Measurements from ENCODE around the gene STX5. TPM values are rescaled to one million over a fixed set of nuclear protein-coding genes. Genes with fewer than 3 reads are reported as not detected.
A peak's percentile ranks its signal among the peaks of the same experiment; 100 is the strongest.

STX5 gene
- total RNA-seq, 2 donors from 2014 or later: 36.9 to 37.3 TPM

DNA sequence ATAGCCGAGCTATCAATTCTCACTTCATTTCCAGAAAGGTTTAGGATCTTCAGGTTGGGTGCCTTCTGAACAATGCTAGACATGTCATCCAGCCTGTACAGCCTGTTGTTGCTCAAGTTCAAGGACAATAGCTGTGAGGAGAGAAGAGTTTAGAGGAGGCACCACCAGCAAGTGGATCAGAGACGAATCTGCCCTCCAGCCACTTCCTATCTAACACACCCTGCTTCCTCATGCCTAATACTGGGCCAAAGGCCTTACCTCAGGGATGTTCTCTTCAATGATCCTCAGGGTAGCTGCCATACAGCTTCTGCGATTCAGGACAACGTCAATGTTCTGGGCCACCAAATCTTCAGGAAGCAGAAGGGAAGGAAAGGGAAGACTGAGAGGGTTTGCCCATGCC lies 30.8 kb downstream of the STX5 start:
- no peak for DNase-seq
- H3K9me3 Mint-ChIP-seq: no peaks in the 10 kb centered on the region
- no peak overlapping the region for H3K4me3 ChIP-seq (ENCODE audit: low read length)
- H3K27ac Mint-ChIP-seq: no peak overlapping the region
- H3K9me3 ChIP-seq (ENCODE audit: control insufficient read depth, low read length): no peaks in the 10 kb centered on the region
- no peaks in the 10 kb centered on the region for H3K27me3 Mint-ChIP-seq (ENCODE audit: insufficient read depth)
- peaks cover 2% of the 10 kb centered on the region for H3K4me1 ChIP-seq (ENCODE audit: control insufficient read depth, insufficient read depth, low read length)
- H3K9ac ChIP-seq (ENCODE audit: extremely low read depth, low read length, poor library complexity, severe bottlenecking): no peak overlapping the region
- peaks cover 57% of the 10 kb centered on the region for H3K36me3 Mint-ChIP-seq (ENCODE audit: low read depth)
- 93 to 100% methylated on average over 3 to 4 of the region's 4 CpGs for WGBS, 2 experiments (ENCODE audit: insufficient coverage in 1 of 2, insufficient read length in 1 of 2)
- no peaks in the 10 kb centered on the region for H3K27me3 ChIP-seq (ENCODE audit: control insufficient read depth, insufficient read depth, low read length, poor library complexity, severe bottlenecking)
- H3K4me1 Mint-ChIP-seq: peaks cover 11% of the 10 kb centered on the region
- H3K27ac ChIP-seq (ENCODE audit: low read depth, low read length): no peak overlapping the region
- H3K36me3 ChIP-seq (ENCODE audit: control insufficient read depth, insufficient read depth, low read length): peaks cover 74% of the 10 kb centered on the region
- TF ChIP-seq, protein P1, sequence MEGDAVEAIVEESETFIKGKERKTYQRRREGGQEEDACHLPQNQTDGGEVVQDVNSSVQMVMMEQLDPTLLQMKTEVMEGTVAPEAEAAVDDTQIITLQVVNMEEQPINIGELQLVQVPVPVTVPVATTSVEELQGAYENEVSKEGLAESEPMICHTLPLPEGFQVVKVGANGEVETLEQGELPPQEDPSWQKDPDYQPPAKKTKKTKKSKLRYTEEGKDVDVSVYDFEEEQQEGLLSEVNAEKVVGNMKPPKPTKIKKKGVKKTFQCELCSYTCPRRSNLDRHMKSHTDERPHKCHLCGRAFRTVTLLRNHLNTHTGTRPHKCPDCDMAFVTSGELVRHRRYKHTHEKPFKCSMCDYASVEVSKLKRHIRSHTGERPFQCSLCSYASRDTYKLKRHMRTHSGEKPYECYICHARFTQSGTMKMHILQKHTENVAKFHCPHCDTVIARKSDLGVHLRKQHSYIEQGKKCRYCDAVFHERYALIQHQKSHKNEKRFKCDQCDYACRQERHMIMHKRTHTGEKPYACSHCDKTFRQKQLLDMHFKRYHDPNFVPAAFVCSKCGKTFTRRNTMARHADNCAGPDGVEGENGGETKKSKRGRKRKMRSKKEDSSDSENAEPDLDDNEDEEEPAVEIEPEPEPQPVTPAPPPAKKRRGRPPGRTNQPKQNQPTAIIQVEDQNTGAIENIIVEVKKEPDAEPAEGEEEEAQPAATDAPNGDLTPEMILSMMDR (conservative IDR thresholded peaks at IDR 0.05): no peak
- H3K4me3 Mint-ChIP-seq: no peak overlapping the region

DNA sequence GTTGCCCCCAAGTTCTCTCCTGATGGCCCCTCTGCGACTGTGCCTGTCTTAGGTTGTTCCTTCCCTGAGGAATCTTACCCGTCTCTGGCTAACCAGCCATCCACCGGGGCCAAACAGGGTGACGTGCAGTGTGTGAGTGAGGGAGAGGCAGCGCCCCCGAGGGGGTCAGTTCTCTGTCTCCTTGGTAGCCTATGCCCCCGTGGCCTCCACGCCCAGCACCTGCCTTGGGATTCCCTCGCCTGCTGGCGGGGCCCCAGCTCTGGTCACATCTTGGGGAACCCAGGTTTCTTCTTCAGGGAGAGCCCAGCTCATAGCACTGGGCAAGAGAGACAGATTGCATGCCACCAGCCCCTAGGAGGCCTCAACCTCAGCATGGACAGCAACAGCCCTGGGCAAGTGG lies 32.4 kb downstream of the STX5 start:
- no peak overlapping the region for H3K27ac Mint-ChIP-seq
- Histone ChIP-seq H3K9me3 (ENCODE audit: control insufficient read depth, low read length) (no peaks in the 10 kb centered on the region), H3K4me1 (ENCODE audit: control insufficient read depth, insufficient read depth, low read length) (no peaks in the 10 kb centered on the region), H3K9ac (ENCODE audit: extremely low read depth, low read length, poor library complexity, severe bottlenecking) (no peak overlapping the region), H3K27me3 (ENCODE audit: control insufficient read depth, insufficient read depth, low read length, poor library complexity, severe bottlenecking) (no peaks in the 10 kb centered on the region), H3K27ac (ENCODE audit: low read depth, low read length) (no peak overlapping the region), H3K36me3 (ENCODE audit: control insufficient read depth, insufficient read depth, low read length) (peaks cover 90% of the 10 kb centered on the region), H3K4me3 (ENCODE audit: low read length) (no peak overlapping the region)
- WGBS, 2 experiments (ENCODE audit: insufficient coverage in 1 of 2, insufficient read length in 1 of 2): 97 to 100% methylated on average over 1 to 10 of the region's 10 CpGs
- peaks cover 72% of the 10 kb centered on the region for H3K36me3 Mint-ChIP-seq (ENCODE audit: low read depth)
- no peaks in the 10 kb centered on the region for H3K9me3 Mint-ChIP-seq
- no peaks in the 10 kb centered on the region for H3K27me3 Mint-ChIP-seq (ENCODE audit: insufficient read depth)
- DNase-seq: no peak
- no peak overlapping the region for H3K4me3 Mint-ChIP-seq
- H3K4me1 Mint-ChIP-seq: peaks cover 7% of the 10 kb centered on the region
- TF ChIP-seq, protein P1 (conservative IDR thresholded peaks at IDR 0.05): no peak

DNA sequence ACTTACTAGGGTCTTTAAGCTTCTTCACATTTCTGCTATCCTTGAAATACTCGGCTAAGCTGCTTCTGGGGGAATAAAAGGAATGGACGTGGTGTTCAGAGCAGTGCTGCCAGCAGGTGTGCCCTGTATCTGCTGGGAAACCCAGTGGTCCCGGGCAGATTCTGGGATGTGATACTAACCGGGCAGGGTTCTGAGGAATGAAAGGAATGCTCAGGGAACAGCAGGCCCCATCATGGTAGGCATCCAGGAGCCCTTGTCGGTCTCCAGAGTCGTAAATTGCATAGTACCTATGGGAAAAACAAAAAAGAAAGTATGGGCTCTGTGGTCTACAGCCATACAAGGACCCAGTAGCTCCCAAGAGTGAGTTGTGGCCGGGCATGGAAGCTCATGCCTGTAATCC lies 35.6 kb downstream of the STX5 start:
- Histone ChIP-seq H3K9ac (ENCODE audit: extremely low read depth, low read length, poor library complexity, severe bottlenecking) (no peak overlapping the region), H3K36me3 (ENCODE audit: control insufficient read depth, insufficient read depth, low read length) (peaks cover 87% of the 10 kb centered on the region), H3K4me3 (ENCODE audit: low read length) (no peak overlapping the region), H3K27me3 (ENCODE audit: control insufficient read depth, insufficient read depth, low read length, poor library complexity, severe bottlenecking) (no peaks in the 10 kb centered on the region), H3K4me1 (ENCODE audit: control insufficient read depth, insufficient read depth, low read length) (no peaks in the 10 kb centered on the region), H3K9me3 (ENCODE audit: control insufficient read depth, low read length) (no peaks in the 10 kb centered on the region), H3K27ac (ENCODE audit: low read depth, low read length) (no peak overlapping the region)
- DNase-seq: no peak
- Mint-ChIP-seq H3K4me1 (peaks cover 6% of the 10 kb centered on the region), H3K27me3 (ENCODE audit: insufficient read depth) (no peaks in the 10 kb centered on the region), H3K36me3 (ENCODE audit: low read depth) (peaks cover 66% of the 10 kb centered on the region), H3K9me3 (no peaks in the 10 kb centered on the region), H3K27ac (peak overlapping the region; percentile 24), H3K4me3 (no peak overlapping the region)
- TF ChIP-seq, protein P1 (conservative IDR thresholded peaks at IDR 0.05): no peak
- 92 to 95% methylated on average over 4 to 7 of the region's 7 CpGs for WGBS, 2 experiments (ENCODE audit: insufficient coverage in 1 of 2, insufficient read length in 1 of 2)
